ENCODE results near the gene HOATZ. TPM values are rescaled to one million over a fixed set of nuclear protein-coding genes. Genes with fewer than 3 reads are reported as not detected.

Gene HOATZ
- total RNA-seq, 2 experiments from 2014 or later: 0.37 TPM; not detected in 1

- Mint-ChIP-seq H3K4me1 (ENCODE audit: low read depth) (peaks cover 57% of the 10 kb centered on the region), H3K4me3 (no peak overlapping the region), H3K27me3 (ENCODE audit: low read depth) (peaks cover 12% of the 10 kb centered on the region), H3K36me3 (ENCODE audit: low read depth) (peaks cover 4% of the 10 kb centered on the region), H3K27ac (peak overlapping the region; percentile 18), H3K9me3 (ENCODE audit: insufficient read depth) (no peaks in the 10 kb centered on the region)
- ATAC-seq: no peak
- ChIA-PET POLR2A (interaction anchor here (4.7 kb wide), 1 partner anchor 12 kb away, joined by 33 read pairs; no protein-coding TSS in a partner anchor), CTCF (interaction anchor here (7.2 kb wide), 1 partner anchor 82 kb away, joined by 56 read pairs; no protein-coding TSS in a partner anchor)
- DNase-seq: no peak
Observed at GRCh38 chr11:111537336-111537860, 22.8 kb downstream of the HOATZ start.

GRCh38 chr11:111538407-111539114, 24.0 kb downstream of the HOATZ start:
- peaks cover 4% of the 10 kb centered on the region for H3K36me3 Mint-ChIP-seq (ENCODE audit: low read depth)
- H3K27me3 Mint-ChIP-seq (ENCODE audit: low read depth): peaks cover 12% of the 10 kb centered on the region
- CTCF ChIA-PET: interaction anchor here (1.4 to 7.2 kb wide), 5 partner anchors 13 to 91 kb away, joined by 4 to 56 read pairs (median 16); partner anchors contain the start of genes BTG4 and HOATZ
- ATAC-seq: peak; percentile 53
- H3K4me1 Mint-ChIP-seq (ENCODE audit: low read depth): peaks cover 61% of the 10 kb centered on the region
- no peaks in the 10 kb centered on the region for H3K9me3 Mint-ChIP-seq (ENCODE audit: insufficient read depth)
- peak; percentile 30 for DNase-seq
- H3K4me3 Mint-ChIP-seq: peak overlapping the region; percentile 73
- POLR2A ChIA-PET: interaction anchor here (0.7 to 6.3 kb wide), 9 partner anchors 7 to 333 kb away, joined by 3 to 79 read pairs (median 15); partner anchors contain the start of genes ALG9, BTG4 and HOATZ
- peak overlapping the region; percentile 94 for H3K27ac Mint-ChIP-seq

GRCh38 chr11:111539426-111540113, 25.0 kb downstream of the HOATZ start:
- Mint-ChIP-seq H3K4me3 (peak overlapping the region; percentile 73), H3K9me3 (ENCODE audit: insufficient read depth) (no peaks in the 10 kb centered on the region), H3K4me1 (ENCODE audit: low read depth) (peaks cover 65% of the 10 kb centered on the region), H3K27ac (peak overlapping the region; percentile 94), H3K27me3 (ENCODE audit: low read depth) (peaks cover 11% of the 10 kb centered on the region), H3K36me3 (ENCODE audit: low read depth) (peaks cover 13% of the 10 kb centered on the region)
- CTCF ChIA-PET: interaction anchor here (1.0 to 7.2 kb wide), 10 partner anchors 9 to 92 kb away, joined by 3 to 56 read pairs (median 5); partner anchors contain the start of genes BTG4 and HOATZ
- POLR2A ChIA-PET: interaction anchor here (1.0 to 6.3 kb wide), 11 partner anchors 8 to 85 kb away, joined by 3 to 79 read pairs (median 11); partner anchors contain the start of genes BTG4 and HOATZ
- ATAC-seq: peak; percentile 46
- peak; percentile 74 for DNase-seq

GRCh38 chr11:111540114-111540936, 25.7 kb downstream of the HOATZ start, which contains the start of gene LAYN:
TSS of gene LAYN (plus strand) at chr11:111540720. CDS start at chr11:111540844, 124 bp downstream.
- DNase-seq: peak; percentile 77
- Mint-ChIP-seq H3K4me3 (peak within 1 kb of the TSS; percentile 73), H3K27me3 (ENCODE audit: low read depth) (peaks cover 10% of the 10 kb centered on the region), H3K4me1 (ENCODE audit: low read depth) (peaks cover 64% of the 10 kb centered on the region), H3K36me3 (ENCODE audit: low read depth) (peaks cover 18% of the 10 kb centered on the region), H3K27ac (peak within 1 kb of the TSS; percentile 94), H3K9me3 (ENCODE audit: insufficient read depth) (no peaks in the 10 kb centered on the region)
- ChIA-PET CTCF (interaction anchor here (0.5 to 7.2 kb wide), 9 partner anchors 10 to 213 kb away, joined by 3 to 56 read pairs (median 4); partner anchors contain the start of genes BTG4 and HOATZ), POLR2A (interaction anchor here (0.8 to 6.3 kb wide), 11 partner anchors 9 to 226 kb away, joined by 3 to 79 read pairs (median 5); partner anchors contain the start of genes BTG4, HOATZ and PPP2R1B)
- peak; percentile 66 for ATAC-seq

GRCh38 chr11:111540937-111541253, 26.3 kb downstream of the HOATZ start:
- CTCF ChIA-PET: interaction anchor here (0.5 to 7.2 kb wide), 5 partner anchors 10 to 213 kb away, joined by 4 to 56 read pairs (median 12); partner anchors contain the start of genes BTG4 and HOATZ
- H3K27ac Mint-ChIP-seq: no peak overlapping the region
- H3K4me3 Mint-ChIP-seq: peak overlapping the region; percentile 72
- H3K9me3 Mint-ChIP-seq (ENCODE audit: insufficient read depth): no peaks in the 10 kb centered on the region
- DNase-seq: no peak
- ATAC-seq: peak; percentile 23
- H3K27me3 Mint-ChIP-seq (ENCODE audit: low read depth): peaks cover 10% of the 10 kb centered on the region
- peaks cover 20% of the 10 kb centered on the region for H3K36me3 Mint-ChIP-seq (ENCODE audit: low read depth)
- H3K4me1 Mint-ChIP-seq (ENCODE audit: low read depth): peaks cover 64% of the 10 kb centered on the region
- POLR2A ChIA-PET: interaction anchor here (0.8 to 6.3 kb wide), 9 partner anchors 10 to 226 kb away, joined by 3 to 79 read pairs (median 15); partner anchors contain the start of genes BTG4, HOATZ and PPP2R1B

- Mint-ChIP-seq H3K36me3 (ENCODE audit: low read depth) (peaks cover 20% of the 10 kb centered on the region), H3K27ac (peak overlapping the region; percentile 50), H3K4me3 (peak overlapping the region; percentile 72), H3K4me1 (ENCODE audit: low read depth) (peaks cover 64% of the 10 kb centered on the region), H3K9me3 (ENCODE audit: insufficient read depth) (no peaks in the 10 kb centered on the region), H3K27me3 (ENCODE audit: low read depth) (peaks cover 10% of the 10 kb centered on the region)
- ChIA-PET CTCF (interaction anchor here (0.7 to 7.2 kb wide), 12 partner anchors 9 to 95 kb away, joined by 3 to 56 read pairs (median 5); partner anchors contain the start of genes BTG4 and HOATZ), POLR2A (interaction anchor here (0.8 to 6.3 kb wide), 6 partner anchors 10 to 225 kb away, joined by 3 to 79 read pairs (median 30); partner anchors contain the start of genes BTG4, HOATZ and PPP2R1B)
- DNase-seq: no peak
- ATAC-seq: peak; percentile 12
Observed at GRCh38 chr11:111541254-111542061, 26.9 kb downstream of the HOATZ start.

- POLR2A ChIA-PET: interaction anchor here (4.8 to 6.3 kb wide), 2 partner anchors 11 to 30 kb away, joined by 46 to 79 read pairs; partner anchors contain the start of genes BTG4 and HOATZ
- CTCF ChIA-PET: interaction anchor here (0.7 to 7.2 kb wide), 10 partner anchors 10 to 322 kb away, joined by 3 to 56 read pairs (median 3); no protein-coding TSS in a partner anchor
Observed at GRCh38 chr11:111542606-111543275, 28.2 kb downstream of the HOATZ start.

GRCh38 chr11:111548525-111548924, 33.9 kb downstream of the HOATZ start:
- ATAC-seq (no peak), DNase-seq (no peak)
- ChIA-PET CTCF (interaction anchor here (1.1 kb wide), 2 partner anchors 13 to 18 kb away, joined by 3 read pairs; no protein-coding TSS in a partner anchor), POLR2A (no interaction called here)
- peaks cover 39% of the 10 kb centered on the region for H3K36me3 Mint-ChIP-seq (ENCODE audit: low read depth)
- H3K4me1 Mint-ChIP-seq (ENCODE audit: low read depth): peaks cover 6% of the 10 kb centered on the region
- H3K4me3 Mint-ChIP-seq: no peak overlapping the region
- H3K9me3 Mint-ChIP-seq (ENCODE audit: insufficient read depth): no peaks in the 10 kb centered on the region
- no peak overlapping the region for H3K27ac Mint-ChIP-seq
- no peaks in the 10 kb centered on the region for H3K27me3 Mint-ChIP-seq (ENCODE audit: low read depth)

More at GRCh38 chr11:111542606-111543275, 28.2 kb downstream of the HOATZ start:
- Mint-ChIP-seq H3K27me3 (ENCODE audit: low read depth) (peaks cover 10% of the 10 kb centered on the region), H3K4me3 (peak overlapping the region; percentile 72), H3K4me1 (ENCODE audit: low read depth) (peaks cover 51% of the 10 kb centered on the region), H3K27ac (no peak overlapping the region), H3K9me3 (ENCODE audit: insufficient read depth) (no peaks in the 10 kb centered on the region), H3K36me3 (ENCODE audit: low read depth) (peaks cover 28% of the 10 kb centered on the region)
- DNase-seq: peak; percentile 35
- no peak for ATAC-seq

GRCh38 chr11:111549196-111549868, 34.8 kb downstream of the HOATZ start:
- ATAC-seq: no peak
- CTCF ChIA-PET: interaction anchor here (1.1 to 1.5 kb wide), 2 partner anchors 13 to 17 kb away, joined by 3 read pairs; no protein-coding TSS in a partner anchor

More at GRCh38 chr11:111549196-111549868, 34.8 kb downstream of the HOATZ start:
- no peaks in the 10 kb centered on the region for H3K9me3 Mint-ChIP-seq (ENCODE audit: insufficient read depth)
- no peak overlapping the region for H3K27ac Mint-ChIP-seq
- no peaks in the 10 kb centered on the region for H3K27me3 Mint-ChIP-seq (ENCODE audit: low read depth)
- peaks cover 37% of the 10 kb centered on the region for H3K36me3 Mint-ChIP-seq (ENCODE audit: low read depth)
- no peaks in the 10 kb centered on the region for H3K4me1 Mint-ChIP-seq (ENCODE audit: low read depth)
- no peak overlapping the region for H3K4me3 Mint-ChIP-seq
- POLR2A ChIA-PET: no interaction called here
- DNase-seq: no peak

Data from activated CD8-positive, alpha-beta T cell treated with anti-CD3 and anti-CD28 coated beads, Interleukin-2, amount 10 ng/mL, durations not matched to agents 7 days and 5 days (primary cell).